Left lung (tissue), 10 donors: ENCODE measurements around the gene STRIT1. TPM values are rescaled to one million over a fixed set of nuclear protein-coding genes. Genes with fewer than 3 reads are reported as not detected.

Experiments
- ATAC-seq: fragments of 200-7000 bp; cut with Tn5 transposase; one replicate; pipeline ENCODE4 v1.9.1; 2020; ENCODE audit warnings: moderate library complexity
- DNase-seq, 4 donors: peaks; one replicate each; pipeline ENCODE4 v3.0.0-alpha.2; 2013 to 2020
- H3K27ac ChIP-seq, 2 donors: fragments of 200-600 bp; sonication (generic) in 1 of 2; one replicate each; pipeline versions ENCODE4 v1.5.0 to v1.8.0; 2020 to 2021
- H3K27me3 ChIP-seq, 2 donors: fragments of 200-600 bp; sonication (generic) in 1 of 2; one replicate each; pipeline versions ENCODE4 v1.5.0 to v1.8.0; 2020 to 2021
- H3K36me3 ChIP-seq, 2 donors: fragments of 200-600 bp; sonication (generic) in 1 of 2; one replicate each; pipeline versions ENCODE4 v1.5.0 to v1.8.0; 2020 to 2021
- H3K4me1 ChIP-seq, 2 donors: fragments of 200-600 bp; one replicate each; pipeline ENCODE4 v1.8.0; 2021
- H3K4me3 ChIP-seq, 2 donors: fragments of 200-600 bp; sonication (generic) in 1 of 2; one replicate each; pipeline versions ENCODE4 v1.5.0 to v1.8.0; 2020 to 2021; ENCODE audit warnings: mild to moderate bottlenecking in 1 of 2
- H3K9me3 ChIP-seq, 2 donors: fragments of 200-600 bp; sonication (generic) in 1 of 2; one replicate each; pipeline versions ENCODE4 v1.5.0 to v1.8.0; 2020 to 2021
- intact Hi-C, 2 donors: fragments of 100-400 bp; cut with DNase I; formaldehyde crosslinking; loops; one replicate each; pipeline versions ENCODE4 v1.11.2 to v1.14.2; 2022
- polyA plus RNA-seq, 6 donors: library from polyadenylated mRNA; unstranded; fragments of 120-200 nt; gene quantifications; one replicate each; pipeline ENCODE4 v1.2.1, GENCODE V29; 2013; ENCODE audit not compliant: insufficient read length in 6 of 6
- total RNA-seq, 2 donors: library from RNA; stranded (reverse); fragmentation: NEBNext Ultra II Directional; extraction: Animal tissue kit (Norgen Biotek cat#: 25700); gene quantifications; one replicate each; pipeline ENCODE4 v1.2.1, GENCODE V29; 2021
- TF ChIP-seq, protein P1 (sequence below), 2 donors: fragments of 200-600 bp; sonication (generic) in 1 of 2; IDR thresholded peaks; one replicate each; pipeline versions ENCODE4 v1.5.0 to v1.8.0; 2021; ENCODE audit warnings: antibody characterized with exemption in 2 of 2
- donor health status: DM: no; HTN: yes; CAD: no.
- donor health status: DM: no; HTN: no; CAD: no.

Gene STRIT1
- total and polyA plus RNA-seq, 8 donors = 0.17 to 0.24 (median 0.20) TPM; not detected in 5

GRCh38 chr3:155308831-155309230, 15.3 kb upstream of the STRIT1 start:
- no peak for ATAC-seq
- Histone ChIP-seq H3K27ac (no peak overlapping the region), H3K4me3 (no peak overlapping the region), H3K9me3 (no peaks in the 10 kb centered on the region), H3K27me3 (no peaks in the 10 kb centered on the region), H3K36me3 (no peaks in the 10 kb centered on the region), H3K4me1 (no peaks in the 10 kb centered on the region)
- intact Hi-C loops = no loop called here
- no peak for DNase-seq
- TF ChIP-seq, protein P1, sequence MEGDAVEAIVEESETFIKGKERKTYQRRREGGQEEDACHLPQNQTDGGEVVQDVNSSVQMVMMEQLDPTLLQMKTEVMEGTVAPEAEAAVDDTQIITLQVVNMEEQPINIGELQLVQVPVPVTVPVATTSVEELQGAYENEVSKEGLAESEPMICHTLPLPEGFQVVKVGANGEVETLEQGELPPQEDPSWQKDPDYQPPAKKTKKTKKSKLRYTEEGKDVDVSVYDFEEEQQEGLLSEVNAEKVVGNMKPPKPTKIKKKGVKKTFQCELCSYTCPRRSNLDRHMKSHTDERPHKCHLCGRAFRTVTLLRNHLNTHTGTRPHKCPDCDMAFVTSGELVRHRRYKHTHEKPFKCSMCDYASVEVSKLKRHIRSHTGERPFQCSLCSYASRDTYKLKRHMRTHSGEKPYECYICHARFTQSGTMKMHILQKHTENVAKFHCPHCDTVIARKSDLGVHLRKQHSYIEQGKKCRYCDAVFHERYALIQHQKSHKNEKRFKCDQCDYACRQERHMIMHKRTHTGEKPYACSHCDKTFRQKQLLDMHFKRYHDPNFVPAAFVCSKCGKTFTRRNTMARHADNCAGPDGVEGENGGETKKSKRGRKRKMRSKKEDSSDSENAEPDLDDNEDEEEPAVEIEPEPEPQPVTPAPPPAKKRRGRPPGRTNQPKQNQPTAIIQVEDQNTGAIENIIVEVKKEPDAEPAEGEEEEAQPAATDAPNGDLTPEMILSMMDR (IDR thresholded peaks at IDR 0.05) = no peak

GRCh38 chr3:155307183-155307582, 13.7 kb upstream of the STRIT1 start:
- TF ChIP-seq, protein P1 (IDR thresholded peaks at IDR 0.05) = no peak

GRCh38 chr3:155304394-155304793, 10.9 kb upstream of the STRIT1 start:
- Histone ChIP-seq H3K4me1 (no peaks in the 10 kb centered on the region), H3K27ac (no peak overlapping the region), H3K9me3 (no peaks in the 10 kb centered on the region), H3K27me3 (no peaks in the 10 kb centered on the region), H3K36me3 (no peaks in the 10 kb centered on the region), H3K4me3 (no peak overlapping the region)
- TF ChIP-seq, protein P1 (IDR thresholded peaks at IDR 0.05) = no peak
- no peak for ATAC-seq
- no peak for DNase-seq
- intact Hi-C loops = no loop called here

More at GRCh38 chr3:155307183-155307582, 13.7 kb upstream of the STRIT1 start:
- Histone ChIP-seq H3K4me3 (no peak overlapping the region), H3K36me3 (no peaks in the 10 kb centered on the region), H3K27ac (no peak overlapping the region), H3K27me3 (no peaks in the 10 kb centered on the region), H3K9me3 (no peaks in the 10 kb centered on the region), H3K4me1 (no peaks in the 10 kb centered on the region)
- intact Hi-C loops = no loop called here
- ATAC-seq (no peak), DNase-seq (no peak)

- ATAC-seq = no peak
- no peaks in the 10 kb centered on the region for H3K4me1 ChIP-seq
- intact Hi-C loops = no loop called here
Observed at GRCh38 chr3:155303540-155304097, 10.1 kb upstream of the STRIT1 start.

DNA sequence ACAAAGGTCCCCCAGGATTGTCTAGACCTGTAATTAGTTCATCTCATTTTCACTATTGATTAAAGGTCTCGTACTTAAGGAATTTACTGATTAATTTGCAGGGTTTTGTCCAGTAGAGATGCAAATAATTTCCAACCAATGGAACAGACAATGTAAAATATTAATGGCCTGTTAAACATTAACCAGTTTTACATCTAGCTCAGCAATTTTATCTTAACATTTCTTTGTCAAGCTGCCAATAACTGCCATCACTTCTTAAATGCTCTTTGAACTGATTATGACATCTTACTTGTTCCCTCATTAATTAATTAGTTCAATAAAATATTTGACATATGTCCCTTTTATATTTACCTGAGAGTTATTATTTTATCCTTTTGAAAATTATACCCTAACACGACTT, 9.4 kb upstream of the STRIT1 start:
- no peak overlapping the region for H3K4me3 ChIP-seq
- no peak overlapping the region for H3K27ac ChIP-seq
- no peak for DNase-seq
- no peaks in the 10 kb centered on the region for H3K27me3 ChIP-seq
- no peaks in the 10 kb centered on the region for H3K36me3 ChIP-seq
- intact Hi-C loops = no loop called here
- TF ChIP-seq, protein P1 (IDR thresholded peaks at IDR 0.05) = no peak
- ATAC-seq = no peak
- peaks cover 0 to 5% of the 10 kb centered on the region in 2 donors for H3K9me3 ChIP-seq
- H3K4me1 ChIP-seq = no peaks in the 10 kb centered on the region

More at GRCh38 chr3:155303540-155304097, 10.1 kb upstream of the STRIT1 start:
- Histone ChIP-seq H3K27ac (no peak overlapping the region), H3K36me3 (no peaks in the 10 kb centered on the region), H3K4me3 (no peak overlapping the region), H3K27me3 (no peaks in the 10 kb centered on the region), H3K9me3 (no peaks in the 10 kb centered on the region)
- TF ChIP-seq, protein P1 (IDR thresholded peaks at IDR 0.05) = no peak
- DNase-seq = no peak
